ENCODE results near the gene NDFIP1.
"Not testable (repeated sequence)": the region's sequence is repeated elsewhere in the genome, so short reads cannot be mapped to it uniquely, and the experiment has no call there.

DNA sequence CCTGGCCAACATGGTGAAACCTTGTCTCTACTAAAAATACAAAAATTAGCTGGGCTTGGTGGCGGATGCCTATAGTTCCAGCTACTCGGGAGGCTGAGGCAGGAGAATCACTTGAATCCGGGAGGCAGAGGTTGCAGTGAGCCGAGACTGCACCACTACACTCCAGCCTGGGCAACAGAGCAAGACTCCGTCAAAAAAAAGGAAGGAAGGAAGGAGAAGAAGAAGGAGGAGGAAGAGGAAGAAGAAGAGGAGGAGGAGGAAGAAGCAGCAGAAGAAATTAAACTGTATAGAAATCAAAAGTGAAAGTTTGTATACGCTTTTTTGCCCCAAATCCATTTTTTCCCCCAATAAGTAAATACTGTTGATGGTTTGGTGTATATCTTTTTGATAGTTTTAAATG is 80.1 kb downstream of the NDFIP1 start:
- TF ChIP-seq, protein P1, sequence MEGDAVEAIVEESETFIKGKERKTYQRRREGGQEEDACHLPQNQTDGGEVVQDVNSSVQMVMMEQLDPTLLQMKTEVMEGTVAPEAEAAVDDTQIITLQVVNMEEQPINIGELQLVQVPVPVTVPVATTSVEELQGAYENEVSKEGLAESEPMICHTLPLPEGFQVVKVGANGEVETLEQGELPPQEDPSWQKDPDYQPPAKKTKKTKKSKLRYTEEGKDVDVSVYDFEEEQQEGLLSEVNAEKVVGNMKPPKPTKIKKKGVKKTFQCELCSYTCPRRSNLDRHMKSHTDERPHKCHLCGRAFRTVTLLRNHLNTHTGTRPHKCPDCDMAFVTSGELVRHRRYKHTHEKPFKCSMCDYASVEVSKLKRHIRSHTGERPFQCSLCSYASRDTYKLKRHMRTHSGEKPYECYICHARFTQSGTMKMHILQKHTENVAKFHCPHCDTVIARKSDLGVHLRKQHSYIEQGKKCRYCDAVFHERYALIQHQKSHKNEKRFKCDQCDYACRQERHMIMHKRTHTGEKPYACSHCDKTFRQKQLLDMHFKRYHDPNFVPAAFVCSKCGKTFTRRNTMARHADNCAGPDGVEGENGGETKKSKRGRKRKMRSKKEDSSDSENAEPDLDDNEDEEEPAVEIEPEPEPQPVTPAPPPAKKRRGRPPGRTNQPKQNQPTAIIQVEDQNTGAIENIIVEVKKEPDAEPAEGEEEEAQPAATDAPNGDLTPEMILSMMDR (IDR thresholded peaks at IDR 0.05): not testable (repeated sequence)
- not testable (repeated sequence) for TF ChIP-seq POLR2A (IDR thresholded peaks at IDR 0.05)

Data from adrenal gland (tissue), 5 donors.